Measurements from ENCODE around the gene CHPF. TPM values are rescaled to one million over a fixed set of nuclear protein-coding genes. Genes with fewer than 3 reads are reported as not detected.

The CHPF gene
- total RNA-seq, 1 experiment from 2014 or later: 17.5 TPM

DNA sequence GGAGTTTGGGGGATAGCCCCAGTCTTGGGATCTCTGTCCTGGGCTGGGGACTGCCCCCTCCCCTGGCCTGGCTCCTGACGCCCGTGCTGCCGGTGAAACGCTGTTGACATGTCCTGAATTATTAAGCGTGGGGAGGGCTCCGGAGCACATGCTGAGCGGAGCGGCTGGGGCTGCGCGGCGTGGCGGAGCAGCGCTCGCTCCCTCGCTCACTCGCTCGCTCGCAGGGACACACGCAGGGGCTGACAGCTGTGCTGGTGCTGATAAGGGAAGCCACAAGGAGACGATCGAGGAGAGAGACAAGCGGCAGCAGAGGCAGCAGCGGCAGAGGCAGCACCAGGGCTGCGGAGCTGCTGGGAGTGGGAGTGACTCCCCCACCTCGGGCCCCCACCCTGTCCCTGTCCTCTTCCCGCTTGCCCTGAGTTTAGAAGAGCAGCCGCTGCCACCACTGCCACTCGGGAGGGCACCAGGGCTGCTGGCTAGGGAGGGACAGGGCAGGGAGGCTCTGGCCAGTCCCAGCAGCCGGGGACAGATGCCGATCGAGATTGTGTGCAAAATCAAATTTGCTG lies 29.3 kb downstream of the CHPF start, which contains the start of gene ASIC4:
Gene ASIC4 (plus strand): TSS at position 287 of the 566 bp plus-strand sequence. CDS start 243 bp downstream, at position 530.
- ChIA-PET CTCF (no interaction called here), POLR2A (no interaction called here)
- BruUV-seq (replicated peaks): no TSS peak
- Histone ChIP-seq H3K27ac (ENCODE audit: low read length) (no peak within 1 kb of the TSS), H3K9me3 (ENCODE audit: control insufficient read depth, insufficient read depth, low read depth, low read length) (no peaks in the 10 kb centered on the region), H3K4me3 (ENCODE audit: low read depth in 2 of 2, low read length in 2 of 2) (no peak within 1 kb of the TSS), H3K27me3 (ENCODE audit: control insufficient read depth, insufficient read depth, low read length) (no peaks in the 10 kb centered on the region; the same call in 1 of the 2 replicates), H3K36me3 (ENCODE audit: control insufficient read depth, insufficient read depth, low read length) (no peaks in the 10 kb centered on the region), H3K4me1 (ENCODE audit: control insufficient read depth, insufficient read depth, low read length) (peaks cover 14% of the 10 kb centered on the region)
- DNase-seq (ENCODE audit: low read depth, low spot score) (no peak), ATAC-seq (no peak)
- in situ Hi-C loops (cut with HindIII; ENCODE audit: low pct_unique_long_range_greater_than_20kb, low sequenced_read_pairs): no loop called here
- TF ChIP-seq SIN3A (IDR thresholded peaks at IDR 0.05; ENCODE audit: borderline replicate concordance, insufficient read depth, low read depth, low read length): no peak
- TF ChIP-seq POLR2AphosphoS5 (IDR thresholded peaks at IDR 0.05; ENCODE audit: low read depth, low read length): no peak
- TF ChIP-seq, protein P1, sequence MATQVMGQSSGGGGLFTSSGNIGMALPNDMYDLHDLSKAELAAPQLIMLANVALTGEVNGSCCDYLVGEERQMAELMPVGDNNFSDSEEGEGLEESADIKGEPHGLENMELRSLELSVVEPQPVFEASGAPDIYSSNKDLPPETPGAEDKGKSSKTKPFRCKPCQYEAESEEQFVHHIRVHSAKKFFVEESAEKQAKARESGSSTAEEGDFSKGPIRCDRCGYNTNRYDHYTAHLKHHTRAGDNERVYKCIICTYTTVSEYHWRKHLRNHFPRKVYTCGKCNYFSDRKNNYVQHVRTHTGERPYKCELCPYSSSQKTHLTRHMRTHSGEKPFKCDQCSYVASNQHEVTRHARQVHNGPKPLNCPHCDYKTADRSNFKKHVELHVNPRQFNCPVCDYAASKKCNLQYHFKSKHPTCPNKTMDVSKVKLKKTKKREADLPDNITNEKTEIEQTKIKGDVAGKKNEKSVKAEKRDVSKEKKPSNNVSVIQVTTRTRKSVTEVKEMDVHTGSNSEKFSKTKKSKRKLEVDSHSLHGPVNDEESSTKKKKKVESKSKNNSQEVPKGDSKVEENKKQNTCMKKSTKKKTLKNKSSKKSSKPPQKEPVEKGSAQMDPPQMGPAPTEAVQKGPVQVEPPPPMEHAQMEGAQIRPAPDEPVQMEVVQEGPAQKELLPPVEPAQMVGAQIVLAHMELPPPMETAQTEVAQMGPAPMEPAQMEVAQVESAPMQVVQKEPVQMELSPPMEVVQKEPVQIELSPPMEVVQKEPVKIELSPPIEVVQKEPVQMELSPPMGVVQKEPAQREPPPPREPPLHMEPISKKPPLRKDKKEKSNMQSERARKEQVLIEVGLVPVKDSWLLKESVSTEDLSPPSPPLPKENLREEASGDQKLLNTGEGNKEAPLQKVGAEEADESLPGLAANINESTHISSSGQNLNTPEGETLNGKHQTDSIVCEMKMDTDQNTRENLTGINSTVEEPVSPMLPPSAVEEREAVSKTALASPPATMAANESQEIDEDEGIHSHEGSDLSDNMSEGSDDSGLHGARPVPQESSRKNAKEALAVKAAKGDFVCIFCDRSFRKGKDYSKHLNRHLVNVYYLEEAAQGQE (IDR thresholded peaks at IDR 0.05; ENCODE audit: insufficient read depth in 1 of 2, low read depth in 2 of 2, low read length in 1 of 2): no peak
- TF ChIP-seq, protein P2, sequence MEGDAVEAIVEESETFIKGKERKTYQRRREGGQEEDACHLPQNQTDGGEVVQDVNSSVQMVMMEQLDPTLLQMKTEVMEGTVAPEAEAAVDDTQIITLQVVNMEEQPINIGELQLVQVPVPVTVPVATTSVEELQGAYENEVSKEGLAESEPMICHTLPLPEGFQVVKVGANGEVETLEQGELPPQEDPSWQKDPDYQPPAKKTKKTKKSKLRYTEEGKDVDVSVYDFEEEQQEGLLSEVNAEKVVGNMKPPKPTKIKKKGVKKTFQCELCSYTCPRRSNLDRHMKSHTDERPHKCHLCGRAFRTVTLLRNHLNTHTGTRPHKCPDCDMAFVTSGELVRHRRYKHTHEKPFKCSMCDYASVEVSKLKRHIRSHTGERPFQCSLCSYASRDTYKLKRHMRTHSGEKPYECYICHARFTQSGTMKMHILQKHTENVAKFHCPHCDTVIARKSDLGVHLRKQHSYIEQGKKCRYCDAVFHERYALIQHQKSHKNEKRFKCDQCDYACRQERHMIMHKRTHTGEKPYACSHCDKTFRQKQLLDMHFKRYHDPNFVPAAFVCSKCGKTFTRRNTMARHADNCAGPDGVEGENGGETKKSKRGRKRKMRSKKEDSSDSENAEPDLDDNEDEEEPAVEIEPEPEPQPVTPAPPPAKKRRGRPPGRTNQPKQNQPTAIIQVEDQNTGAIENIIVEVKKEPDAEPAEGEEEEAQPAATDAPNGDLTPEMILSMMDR (IDR thresholded peaks at IDR 0.05): no peak
- TF ChIP-seq TCF7L2 (IDR thresholded peaks at IDR 0.05; ENCODE audit: low read depth, low read length): no peak
- intact Hi-C loops (cut with micrococcal nuclease; ENCODE audit: unreplicated experiment): no loop called here

DNA sequence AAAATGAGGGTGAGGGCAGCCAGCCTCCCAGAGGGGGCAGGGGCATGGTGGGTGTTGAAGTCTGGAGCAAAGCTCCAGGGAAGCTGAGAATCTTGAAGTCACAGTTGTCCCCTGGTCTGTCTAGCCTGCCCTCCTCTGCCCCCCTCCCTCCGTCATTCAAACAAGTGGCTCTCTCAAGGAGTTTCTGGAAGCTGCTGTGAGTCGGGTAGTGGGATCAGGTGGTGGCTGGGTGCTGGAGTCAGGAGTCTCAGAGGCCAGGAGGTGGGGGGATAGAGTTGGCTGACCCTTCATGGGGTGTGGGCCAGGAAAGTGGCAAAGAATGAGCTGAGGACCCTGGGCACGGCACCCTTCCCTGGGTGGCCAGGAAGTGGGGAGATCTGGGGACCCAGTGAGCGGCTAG lies 29.8 kb downstream of the CHPF start:
- no peaks in the 10 kb centered on the region for H3K36me3 ChIP-seq (ENCODE audit: control insufficient read depth, insufficient read depth, low read length)
- in situ Hi-C loops (cut with HindIII; ENCODE audit: low pct_unique_long_range_greater_than_20kb, low sequenced_read_pairs): no loop called here
- no peaks in the 10 kb centered on the region for H3K9me3 ChIP-seq (ENCODE audit: control insufficient read depth, insufficient read depth, low read depth, low read length)
- DNase-seq (ENCODE audit: low read depth, low spot score) (no peak), ATAC-seq (no peak)
- ChIA-PET CTCF (no interaction called here), POLR2A (no interaction called here)
- no peak overlapping the region for H3K4me3 ChIP-seq (ENCODE audit: low read depth in 2 of 2, low read length in 2 of 2)
- H3K4me1 ChIP-seq (ENCODE audit: control insufficient read depth, insufficient read depth, low read length): peaks cover 14% of the 10 kb centered on the region
- TF ChIP-seq, protein P1 (IDR thresholded peaks at IDR 0.05; ENCODE audit: insufficient read depth in 1 of 2, low read depth in 2 of 2, low read length in 1 of 2): no peak
- TF ChIP-seq, protein P2 (IDR thresholded peaks at IDR 0.05): no peak
- no peak for TF ChIP-seq POLR2AphosphoS5 (IDR thresholded peaks at IDR 0.05; ENCODE audit: low read depth, low read length)
- no peak for TF ChIP-seq TCF7L2 (IDR thresholded peaks at IDR 0.05; ENCODE audit: low read depth, low read length)
- no peak for TF ChIP-seq SIN3A (IDR thresholded peaks at IDR 0.05; ENCODE audit: borderline replicate concordance, insufficient read depth, low read depth, low read length)
- intact Hi-C loops (cut with micrococcal nuclease; ENCODE audit: unreplicated experiment): no loop called here
- H3K27ac ChIP-seq (ENCODE audit: low read length): no peak overlapping the region
- H3K27me3 ChIP-seq (ENCODE audit: control insufficient read depth, insufficient read depth, low read length): no peaks in the 10 kb centered on the region; the same call in 1 of the 2 replicates
- no TSS peak for BruUV-seq (replicated peaks)

All from Panc1 (cell line).